Measurements from ENCODE around the gene CTIF.

The CTIF gene

DNA sequence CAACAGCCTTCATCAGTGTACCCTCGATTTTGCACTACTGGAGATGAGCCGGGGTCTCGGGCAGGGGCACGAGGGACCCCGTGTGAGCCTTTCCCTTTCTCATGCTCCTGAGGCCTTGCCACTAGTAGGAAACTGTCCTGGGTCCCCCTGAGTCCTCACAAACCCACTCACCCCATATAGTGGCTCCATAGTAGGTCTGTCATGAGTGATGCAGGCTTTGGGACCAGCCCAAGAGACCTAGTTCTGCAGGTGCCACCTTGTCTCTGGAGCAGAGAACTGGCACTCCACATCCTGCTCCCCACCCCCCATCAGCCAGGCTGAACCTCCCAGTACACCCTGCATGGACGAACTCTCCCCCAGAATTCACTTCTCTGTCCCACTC, 224.9 kb downstream of the CTIF start:
- Histone ChIP-seq H3K36me3 (ENCODE audit: control insufficient read depth, insufficient read depth, low read length) (no peaks in the 10 kb centered on the region), H3K27me3 (ENCODE audit: control insufficient read depth, insufficient read depth, low read length) (no peaks in the 10 kb centered on the region), H3K4me1 (ENCODE audit: control insufficient read depth, insufficient read depth, low read length) (no peaks in the 10 kb centered on the region; the same call in 1 of the 2 replicates), H3K9me3 (ENCODE audit: control insufficient read depth, insufficient read depth, low read length) (no peaks in the 10 kb centered on the region), H3K27ac (ENCODE audit: low read length) (no peak overlapping the region), H3K4me3 (ENCODE audit: low read length) (no peak overlapping the region)
- no CpG with 5 or more reads among the region's 6 CpGs for WGBS (ENCODE audit: insufficient coverage, insufficient read length)
- no peak for DNase-seq (ENCODE audit: low read depth, low spot score)

DNA sequence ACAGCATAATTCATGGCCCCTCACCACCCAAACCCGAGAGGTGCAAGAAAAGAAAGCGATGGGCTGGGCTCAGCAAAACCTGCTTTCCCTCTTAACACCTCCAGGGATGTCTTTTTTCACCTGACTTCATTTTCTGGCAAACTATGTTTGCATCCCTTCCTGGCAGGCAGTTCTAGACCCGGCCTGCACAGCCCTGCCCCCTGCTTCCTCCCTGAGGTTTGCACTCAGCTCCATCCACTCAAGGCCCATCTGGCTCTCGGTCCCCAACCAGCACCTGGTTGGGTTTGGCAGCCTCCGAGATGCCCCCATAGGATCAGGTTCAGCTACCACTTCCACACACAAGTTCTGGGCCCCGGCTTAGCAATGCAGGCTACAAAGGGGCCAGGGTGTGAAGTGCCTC, 226.2 kb downstream of the CTIF start:
- Histone ChIP-seq H3K27me3 (ENCODE audit: control insufficient read depth, insufficient read depth, low read length) (no peaks in the 10 kb centered on the region), H3K4me1 (ENCODE audit: control insufficient read depth, insufficient read depth, low read length) (no peaks in the 10 kb centered on the region; the same call in 1 of the 2 replicates), H3K9me3 (ENCODE audit: control insufficient read depth, insufficient read depth, low read length) (no peaks in the 10 kb centered on the region), H3K27ac (ENCODE audit: low read length) (no peak overlapping the region), H3K36me3 (ENCODE audit: control insufficient read depth, insufficient read depth, low read length) (no peaks in the 10 kb centered on the region), H3K4me3 (ENCODE audit: low read length) (no peak overlapping the region)
- no CpG with 5 or more reads among the region's 6 CpGs for WGBS (ENCODE audit: insufficient coverage, insufficient read length)
- DNase-seq (ENCODE audit: low read depth, low spot score) = no peak

DNA sequence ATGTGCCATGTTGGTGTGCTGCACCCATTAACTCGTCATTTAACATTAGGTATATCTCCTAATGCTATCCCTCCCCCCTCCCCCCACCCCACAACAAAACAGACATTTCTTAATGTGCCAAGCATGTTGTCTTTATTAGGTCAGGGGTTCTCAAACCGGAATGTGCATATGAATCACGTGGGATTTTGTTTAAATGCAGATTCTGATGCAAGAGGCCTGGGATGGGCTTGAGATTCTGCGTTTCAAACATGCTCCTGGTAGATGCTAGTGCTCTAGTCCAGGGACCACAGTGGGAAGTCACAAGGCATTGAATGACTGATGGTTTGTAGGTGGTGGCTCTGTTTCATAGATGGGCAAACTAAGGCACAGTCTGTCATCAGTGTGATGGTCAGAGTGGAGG, 227.2 kb downstream of the CTIF start:
- DNase-seq (ENCODE audit: low read depth, low spot score) = no peak
- no peak overlapping the region for H3K4me3 ChIP-seq (ENCODE audit: low read length)
- no peaks in the 10 kb centered on the region; the same call in 1 of the 2 replicates for H3K4me1 ChIP-seq (ENCODE audit: control insufficient read depth, insufficient read depth, low read length)
- no peaks in the 10 kb centered on the region for H3K27me3 ChIP-seq (ENCODE audit: control insufficient read depth, insufficient read depth, low read length)
- no peaks in the 10 kb centered on the region for H3K9me3 ChIP-seq (ENCODE audit: control insufficient read depth, insufficient read depth, low read length)
- no peak overlapping the region for H3K27ac ChIP-seq (ENCODE audit: low read length)
- WGBS (ENCODE audit: insufficient coverage, insufficient read length) = no CpG with 5 or more reads among the region's 4 CpGs
- no peaks in the 10 kb centered on the region for H3K36me3 ChIP-seq (ENCODE audit: control insufficient read depth, insufficient read depth, low read length)

DNA sequence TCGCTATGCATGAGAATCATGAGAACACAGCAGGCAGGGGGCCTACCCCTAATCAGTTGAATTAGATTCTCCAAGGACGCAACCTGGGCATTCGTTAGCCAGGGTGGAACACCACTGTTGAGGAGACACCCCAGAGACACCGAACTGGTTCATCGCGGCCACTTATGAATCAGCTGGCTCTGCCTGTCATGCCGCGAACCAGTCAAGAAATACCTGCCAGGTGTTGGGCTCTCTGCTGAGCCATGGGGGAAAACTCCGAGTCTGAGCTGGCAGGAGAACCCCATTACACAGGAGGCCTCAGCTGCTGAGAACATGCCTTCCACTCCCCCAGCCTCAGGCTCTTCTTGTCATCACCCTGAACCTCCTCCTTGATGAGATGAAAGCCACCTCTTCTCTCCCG, 227.7 kb downstream of the CTIF start:
- WGBS (ENCODE audit: insufficient coverage, insufficient read length) = no CpG with 5 or more reads among the region's 10 CpGs

DNA sequence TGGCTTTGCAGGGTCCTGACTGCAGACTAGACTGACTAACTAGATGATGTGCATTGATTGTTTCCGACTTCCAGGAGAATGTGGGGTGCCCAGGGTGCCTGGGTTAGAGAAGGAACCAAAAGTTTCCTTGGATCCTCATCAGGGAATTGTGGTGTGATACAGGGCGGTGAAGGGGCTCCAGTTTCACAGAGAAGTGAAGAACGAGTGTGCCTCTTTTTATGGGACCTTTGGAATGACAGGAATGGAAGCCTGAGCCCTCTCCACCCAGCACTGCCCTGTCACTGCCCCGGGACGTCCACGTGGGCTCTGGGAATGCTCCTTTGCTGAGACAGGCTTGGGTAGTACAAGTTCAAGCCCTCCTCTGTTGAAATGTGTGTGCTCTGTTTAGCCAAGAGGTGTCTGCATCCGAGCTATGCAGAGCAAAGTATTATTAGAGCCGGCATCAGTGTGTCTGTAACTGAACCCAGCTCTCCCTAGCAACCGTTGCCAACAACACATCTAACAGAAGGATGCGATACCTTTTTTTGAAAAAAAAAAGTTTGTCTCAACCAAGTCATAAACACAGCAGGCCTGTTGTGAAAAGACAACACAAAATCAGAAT, 228.4 kb downstream of the CTIF start:
- H3K27ac ChIP-seq (ENCODE audit: low read length) = no peak overlapping the region
- no CpG with 5 or more reads among the region's 10 CpGs for WGBS (ENCODE audit: insufficient coverage, insufficient read length)
- H3K36me3 ChIP-seq (ENCODE audit: control insufficient read depth, insufficient read depth, low read length) = no peaks in the 10 kb centered on the region
- H3K4me3 ChIP-seq (ENCODE audit: low read length) = no peak overlapping the region
- H3K4me1 ChIP-seq (ENCODE audit: control insufficient read depth, insufficient read depth, low read length) = no peaks in the 10 kb centered on the region; the same call in 1 of the 2 replicates
- no peak for DNase-seq (ENCODE audit: low read depth, low spot score)
- no peaks in the 10 kb centered on the region for H3K27me3 ChIP-seq (ENCODE audit: control insufficient read depth, insufficient read depth, low read length)
- no peaks in the 10 kb centered on the region for H3K9me3 ChIP-seq (ENCODE audit: control insufficient read depth, insufficient read depth, low read length)

More for the DNA sequence above, 227.7 kb downstream of the CTIF start:
- no peak for DNase-seq (ENCODE audit: low read depth, low spot score)
- Histone ChIP-seq H3K36me3 (ENCODE audit: control insufficient read depth, insufficient read depth, low read length) (no peaks in the 10 kb centered on the region), H3K27ac (ENCODE audit: low read length) (no peak overlapping the region), H3K4me1 (ENCODE audit: control insufficient read depth, insufficient read depth, low read length) (no peaks in the 10 kb centered on the region; the same call in 1 of the 2 replicates), H3K9me3 (ENCODE audit: control insufficient read depth, insufficient read depth, low read length) (no peaks in the 10 kb centered on the region), H3K4me3 (ENCODE audit: low read length) (no peak overlapping the region), H3K27me3 (ENCODE audit: control insufficient read depth, insufficient read depth, low read length) (no peaks in the 10 kb centered on the region)

DNA sequence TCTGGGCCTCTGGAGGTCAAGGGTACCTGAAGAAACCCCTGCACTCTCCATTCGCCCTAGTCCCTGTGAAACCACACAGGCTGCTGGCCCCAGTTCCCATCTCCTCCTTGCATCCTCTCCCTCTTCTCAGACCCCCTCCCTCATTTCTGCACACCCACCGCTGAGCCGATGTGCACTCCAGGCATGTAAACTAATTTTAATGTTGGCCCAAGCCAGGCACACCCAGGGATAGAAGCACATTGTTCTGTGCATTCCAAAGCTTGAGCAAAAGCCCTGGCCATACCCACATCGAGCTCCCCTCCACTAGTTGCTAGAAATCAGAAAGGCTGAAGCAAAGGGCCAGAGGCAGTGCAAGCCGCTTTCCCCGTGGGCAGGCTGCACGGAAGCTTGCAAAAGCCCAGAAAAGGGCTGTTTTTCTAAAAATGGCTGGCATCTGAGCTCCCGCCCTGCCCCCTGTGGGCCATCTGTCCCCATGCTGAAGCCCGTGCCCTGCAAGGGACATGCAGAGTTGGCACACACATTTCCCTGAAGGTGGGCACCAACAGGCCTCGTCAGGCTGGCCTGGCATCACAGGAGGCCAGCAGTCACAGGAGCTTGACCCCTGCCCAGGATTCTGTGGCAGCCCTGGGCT, 230.3 kb downstream of the CTIF start:
- Histone ChIP-seq H3K4me3 (ENCODE audit: low read length) (no peak overlapping the region), H3K27me3 (ENCODE audit: control insufficient read depth, insufficient read depth, low read length) (no peaks in the 10 kb centered on the region), H3K4me1 (ENCODE audit: control insufficient read depth, insufficient read depth, low read length) (no peaks in the 10 kb centered on the region; the same call in 1 of the 2 replicates), H3K27ac (ENCODE audit: low read length) (no peak overlapping the region), H3K36me3 (ENCODE audit: control insufficient read depth, insufficient read depth, low read length) (no peaks in the 10 kb centered on the region), H3K9me3 (ENCODE audit: control insufficient read depth, insufficient read depth, low read length) (no peaks in the 10 kb centered on the region)
- no peak for DNase-seq (ENCODE audit: low read depth, low spot score)
- WGBS (ENCODE audit: insufficient coverage, insufficient read length) = no CpG with 5 or more reads among the region's 10 CpGs

DNA sequence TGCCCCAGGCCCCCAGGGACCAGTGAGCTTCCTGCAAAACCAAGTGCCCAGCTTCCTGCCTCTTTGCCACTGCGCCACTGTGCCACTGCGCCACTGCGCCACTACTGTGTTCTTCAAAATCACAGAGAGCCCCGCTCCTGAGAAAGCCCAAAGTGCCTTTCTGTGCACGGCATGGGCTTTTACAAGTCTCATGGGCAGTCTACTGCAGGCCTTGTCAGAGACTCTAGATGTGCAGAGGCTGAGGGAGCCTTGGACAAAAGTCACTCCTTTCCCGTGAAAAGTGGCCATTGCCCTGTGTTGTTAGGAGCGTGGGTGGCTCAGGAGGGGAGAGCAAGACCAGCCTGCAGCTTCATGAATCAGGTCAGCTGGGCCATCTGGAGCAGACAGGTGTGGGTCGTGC, 231.4 kb downstream of the CTIF start:
- DNase-seq (ENCODE audit: low read depth, low spot score) = no peak
- H3K27ac ChIP-seq (ENCODE audit: low read length) = no peak overlapping the region
- H3K4me1 ChIP-seq (ENCODE audit: control insufficient read depth, insufficient read depth, low read length) = no peaks in the 10 kb centered on the region; the same call in 1 of the 2 replicates
- no CpG with 5 or more reads among the region's 8 CpGs for WGBS (ENCODE audit: insufficient coverage, insufficient read length)
- H3K9me3 ChIP-seq (ENCODE audit: control insufficient read depth, insufficient read depth, low read length) = no peaks in the 10 kb centered on the region
- H3K36me3 ChIP-seq (ENCODE audit: control insufficient read depth, insufficient read depth, low read length) = no peaks in the 10 kb centered on the region
- no peak overlapping the region for H3K4me3 ChIP-seq (ENCODE audit: low read length)
- no peaks in the 10 kb centered on the region for H3K27me3 ChIP-seq (ENCODE audit: control insufficient read depth, insufficient read depth, low read length)

DNA sequence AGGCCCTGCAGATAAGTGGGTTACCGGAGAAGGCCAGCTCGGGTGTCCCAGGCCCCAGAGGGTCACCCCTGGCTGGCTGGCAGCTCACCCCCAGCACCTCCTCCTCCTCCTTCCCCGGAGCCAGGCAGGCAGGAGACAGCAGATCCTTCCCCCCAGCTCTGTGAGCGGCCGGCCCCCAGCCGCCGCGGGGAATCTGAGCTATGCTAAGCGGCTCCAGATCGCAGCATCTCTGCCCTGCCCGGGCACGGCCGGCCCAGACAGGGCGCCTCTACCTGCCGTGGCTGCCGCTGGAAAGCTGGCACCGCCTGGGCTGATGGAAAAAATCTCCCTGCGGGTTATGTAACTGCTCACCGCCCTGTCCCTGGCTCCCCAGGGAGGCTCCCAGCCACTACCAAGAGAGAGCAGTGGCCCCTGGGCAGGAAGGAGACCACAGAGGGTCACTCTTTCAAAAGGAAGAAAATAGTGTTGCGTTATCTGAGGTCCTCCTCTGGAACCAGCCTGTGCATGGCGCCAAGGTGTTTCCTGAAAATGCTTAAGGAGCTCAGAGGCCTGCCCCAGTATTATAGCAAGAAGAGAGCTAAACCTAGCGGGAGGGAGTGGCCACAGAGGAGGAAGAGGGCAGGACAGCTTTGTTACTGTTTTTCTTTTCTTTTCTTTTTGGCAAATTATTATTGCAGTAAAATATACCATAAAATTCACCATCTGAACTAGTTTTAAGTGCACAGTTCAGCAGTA, 233.0 kb downstream of the CTIF start:
- H3K9me3 ChIP-seq (ENCODE audit: control insufficient read depth, insufficient read depth, low read length) = no peaks in the 10 kb centered on the region
- no peaks in the 10 kb centered on the region for H3K4me1 ChIP-seq (ENCODE audit: control insufficient read depth, insufficient read depth, low read length)
- H3K27ac ChIP-seq (ENCODE audit: low read length) = no peak overlapping the region
- WGBS (ENCODE audit: insufficient coverage, insufficient read length) = no CpG with 5 or more reads among the region's 22 CpGs
- no peaks in the 10 kb centered on the region for H3K27me3 ChIP-seq (ENCODE audit: control insufficient read depth, insufficient read depth, low read length)
- H3K36me3 ChIP-seq (ENCODE audit: control insufficient read depth, insufficient read depth, low read length) = no peaks in the 10 kb centered on the region
- DNase-seq (ENCODE audit: low read depth, low spot score) = no peak
- H3K4me3 ChIP-seq (ENCODE audit: low read length) = no peak overlapping the region

DNA sequence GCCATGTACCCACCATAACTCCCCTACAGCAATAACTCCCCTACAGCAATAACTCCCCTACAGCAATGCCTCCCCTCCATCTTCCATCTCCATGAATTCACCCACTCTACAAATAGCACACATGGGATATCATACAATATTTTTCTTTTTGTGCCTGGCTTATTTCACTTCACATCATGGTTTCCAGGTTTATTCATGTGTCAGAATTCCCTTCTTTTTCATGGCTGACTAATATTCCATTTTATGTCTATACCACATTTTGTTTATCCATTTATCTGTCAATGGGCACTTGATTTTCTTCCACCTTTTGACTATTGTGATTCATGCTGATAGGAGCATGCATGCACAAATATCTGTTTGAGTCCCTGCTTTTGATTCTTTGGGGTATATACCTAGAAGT, 233.6 kb downstream of the CTIF start:
- no peaks in the 10 kb centered on the region for H3K4me1 ChIP-seq (ENCODE audit: control insufficient read depth, insufficient read depth, low read length)
- no peak for DNase-seq (ENCODE audit: low read depth, low spot score)
- H3K27me3 ChIP-seq (ENCODE audit: control insufficient read depth, insufficient read depth, low read length) = no peaks in the 10 kb centered on the region
- no peaks in the 10 kb centered on the region for H3K36me3 ChIP-seq (ENCODE audit: control insufficient read depth, insufficient read depth, low read length)
- H3K9me3 ChIP-seq (ENCODE audit: control insufficient read depth, insufficient read depth, low read length) = no peaks in the 10 kb centered on the region
- H3K4me3 ChIP-seq (ENCODE audit: low read length) = no peak overlapping the region
- no peak overlapping the region for H3K27ac ChIP-seq (ENCODE audit: low read length)

DNA sequence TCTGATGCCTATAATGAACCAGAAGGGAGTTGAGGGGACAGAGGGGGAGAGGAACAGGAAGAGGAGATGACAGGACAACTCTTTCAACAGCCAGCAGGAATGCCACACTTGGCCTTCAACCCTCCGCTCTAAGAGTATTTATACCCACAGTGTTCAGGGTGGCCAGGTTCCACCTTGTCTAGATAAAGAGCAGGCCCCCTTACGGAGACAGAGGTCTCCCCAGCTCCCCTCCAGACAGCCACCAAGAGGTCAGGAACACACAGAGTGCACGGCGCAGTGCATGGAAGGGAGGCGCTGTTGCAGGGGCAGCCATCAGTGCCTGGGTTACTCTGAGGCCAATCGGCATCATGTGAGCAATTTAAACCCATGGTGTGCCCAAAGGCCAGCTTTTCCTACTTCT, 235.0 kb downstream of the CTIF start:
- no peaks in the 10 kb centered on the region for H3K27me3 ChIP-seq (ENCODE audit: control insufficient read depth, insufficient read depth, low read length)
- no CpG with 5 or more reads among the region's 6 CpGs for WGBS (ENCODE audit: insufficient coverage, insufficient read length)
- H3K36me3 ChIP-seq (ENCODE audit: control insufficient read depth, insufficient read depth, low read length) = no peaks in the 10 kb centered on the region
- no peaks in the 10 kb centered on the region for H3K9me3 ChIP-seq (ENCODE audit: control insufficient read depth, insufficient read depth, low read length)
- H3K27ac ChIP-seq (ENCODE audit: low read length) = no peak overlapping the region
- no peaks in the 10 kb centered on the region for H3K4me1 ChIP-seq (ENCODE audit: control insufficient read depth, insufficient read depth, low read length)
- H3K4me3 ChIP-seq (ENCODE audit: low read length) = no peak overlapping the region
- DNase-seq (ENCODE audit: low read depth, low spot score) = no peak

Measured in iPS DF 6.9 (cell line).